Activated CD8-positive, alpha-beta T cell treated with anti-CD3 and anti-CD28 coated beads, Interleukin-2, amount 10 ng/mL, durations not matched to agents 7 days and 5 days (primary cell): ENCODE results near the gene TDRD12. TPM values are rescaled to one million over a fixed set of nuclear protein-coding genes. Genes with fewer than 3 reads are reported as not detected.
A peak's percentile ranks its signal among the peaks of the same experiment; 100 is the strongest.
"Not testable (repeated sequence)": the region's sequence is repeated elsewhere in the genome, so short reads cannot be mapped to it uniquely, and the experiment has no call there.

ENCODE experiments used
- ATAC-seq: fragments of 150-1000 bp; cut with Tn5 transposase; one replicate; pipeline ENCODE4 v1.10.0; 2021; ENCODE audit warnings: moderate library complexity
- CTCF ChIA-PET: fragments of 350-600 bp; sonication (Branson Sonifier 250); formaldehyde crosslinking; loops from one replicate; lab custom pipeline; 2021; ENCODE audit warnings: antibody characterized with exemption; lab: Charles Lee
- POLR2A ChIA-PET: fragments of 350-600 bp; sonication (Branson Sonifier 250); formaldehyde crosslinking; loops from one replicate; lab custom pipeline; 2021; ENCODE audit warnings: antibody characterized with exemption; lab: Charles Lee
- DNase-seq: peaks from one replicate; pipeline ENCODE4 v3.0.0-alpha.2; 2020
- H3K27ac Mint-ChIP-seq: one replicate; pipeline ENCODE4 v1.8.0; 2021; ENCODE audit warnings: mild to moderate bottlenecking, mixed read lengths
- H3K27me3 Mint-ChIP-seq: one replicate; pipeline ENCODE4 v1.8.0; 2021; ENCODE audit warnings: low read depth, mixed read lengths
- H3K36me3 Mint-ChIP-seq: one replicate; pipeline ENCODE4 v1.8.0; 2021; ENCODE audit warnings: low read depth, mixed read lengths
- H3K4me1 Mint-ChIP-seq: one replicate; pipeline ENCODE4 v1.8.0; 2021; ENCODE audit warnings: low read depth, mixed read lengths
- H3K4me3 Mint-ChIP-seq: one replicate; pipeline ENCODE4 v1.8.0; 2021; ENCODE audit warnings: mild to moderate bottlenecking, mixed read lengths
- H3K9me3 Mint-ChIP-seq: one replicate; pipeline ENCODE4 v1.8.0; 2022; ENCODE audit warnings: mixed read lengths; ENCODE audit not compliant: insufficient read depth
- total RNA-seq, 2 experiments: library from RNA; stranded (reverse); gene quantifications; one replicate each; pipeline ENCODE4 v1.2.3, GENCODE V29; 2021

TDRD12 gene
- total RNA-seq, 2 experiments from 2014 or later: 0.10 to 0.21 TPM

GRCh38 chr19:32693151-32694108, 26.1 kb upstream of the TDRD12 start:
- POLR2A ChIA-PET: interaction anchor here (0.6 to 1.6 kb wide), 3 partner anchors 12 to 484 kb away, joined by 3 to 6 read pairs (median 4); no protein-coding TSS in a partner anchor
- ATAC-seq (peak; percentile 17), DNase-seq (peak; percentile 63)
- peak overlapping the region; percentile 78 for H3K4me3 Mint-ChIP-seq
- H3K36me3 Mint-ChIP-seq: peaks cover 54% of the 10 kb centered on the region
- peaks cover 71% of the 10 kb centered on the region for H3K4me1 Mint-ChIP-seq
- H3K27ac Mint-ChIP-seq: peak overlapping the region; percentile 83
- CTCF ChIA-PET, H3K27me3 Mint-ChIP-seq, H3K9me3 Mint-ChIP-seq: not testable (repeated sequence)

DNA sequence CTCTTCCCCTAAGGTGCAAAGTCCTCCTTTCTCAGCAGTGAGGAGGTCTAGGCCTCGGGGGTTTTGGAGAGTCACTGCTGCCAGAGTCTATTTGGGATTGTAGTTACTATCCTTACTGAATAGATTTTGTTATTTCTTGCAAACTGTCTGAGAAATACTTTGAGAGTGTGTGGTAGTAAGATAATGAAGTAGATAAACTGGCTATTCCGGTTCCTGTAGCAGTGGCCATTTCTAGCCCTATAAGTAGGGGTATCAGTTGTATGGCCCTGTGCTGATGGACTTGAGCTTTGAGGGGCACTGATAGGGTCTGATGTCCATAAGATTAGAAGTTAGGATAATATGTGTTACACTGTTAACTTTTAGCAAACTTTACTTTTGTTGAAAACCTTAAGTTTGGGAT, 25.3 kb upstream of the TDRD12 start:
- ATAC-seq, CTCF ChIA-PET, DNase-seq, H3K27me3 Mint-ChIP-seq, H3K9me3 Mint-ChIP-seq, H3K27ac Mint-ChIP-seq, POLR2A ChIA-PET: not testable (repeated sequence)
- Mint-ChIP-seq H3K4me3 (peak overlapping the region; percentile 78), H3K36me3 (peaks cover 63% of the 10 kb centered on the region), H3K4me1 (peaks cover 73% of the 10 kb centered on the region)

- Mint-ChIP-seq H3K4me1 (peaks cover 74% of the 10 kb centered on the region), H3K4me3 (peak overlapping the region; percentile 78), H3K36me3 (peaks cover 68% of the 10 kb centered on the region)
- H3K9me3 Mint-ChIP-seq, DNase-seq, POLR2A ChIA-PET, CTCF ChIA-PET, H3K27ac Mint-ChIP-seq, ATAC-seq, H3K27me3 Mint-ChIP-seq: not testable (repeated sequence)
These were observed 24.7 kb upstream of the TDRD12 start for GRCh38 chr19:32694851-32695250.

DNA sequence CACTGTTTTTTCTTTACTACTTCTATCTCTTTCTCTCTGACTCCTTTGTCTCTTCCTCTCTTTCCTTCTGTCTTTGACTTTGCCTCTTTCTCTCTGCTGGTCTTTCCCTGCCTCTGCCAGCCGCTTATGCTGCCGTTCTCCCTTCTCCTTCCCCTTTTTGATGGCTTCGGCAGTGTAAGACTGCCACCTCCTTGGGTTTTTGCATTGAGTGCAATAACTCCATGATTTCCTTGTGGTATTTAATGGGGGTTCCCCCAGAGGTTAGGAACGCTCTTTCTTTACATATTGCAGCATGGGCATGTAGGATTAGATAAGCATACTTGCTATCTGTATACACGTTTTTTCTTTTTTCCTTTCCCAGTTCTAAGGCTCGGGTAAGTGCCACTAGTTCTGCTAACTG, 24.1 kb upstream of the TDRD12 start:
- DNase-seq, H3K27me3 Mint-ChIP-seq, H3K27ac Mint-ChIP-seq, H3K9me3 Mint-ChIP-seq, ATAC-seq, POLR2A ChIA-PET, CTCF ChIA-PET, H3K4me3 Mint-ChIP-seq: not testable (repeated sequence)
- peaks cover 75% of the 10 kb centered on the region for H3K36me3 Mint-ChIP-seq
- peaks cover 75% of the 10 kb centered on the region for H3K4me1 Mint-ChIP-seq

DNA sequence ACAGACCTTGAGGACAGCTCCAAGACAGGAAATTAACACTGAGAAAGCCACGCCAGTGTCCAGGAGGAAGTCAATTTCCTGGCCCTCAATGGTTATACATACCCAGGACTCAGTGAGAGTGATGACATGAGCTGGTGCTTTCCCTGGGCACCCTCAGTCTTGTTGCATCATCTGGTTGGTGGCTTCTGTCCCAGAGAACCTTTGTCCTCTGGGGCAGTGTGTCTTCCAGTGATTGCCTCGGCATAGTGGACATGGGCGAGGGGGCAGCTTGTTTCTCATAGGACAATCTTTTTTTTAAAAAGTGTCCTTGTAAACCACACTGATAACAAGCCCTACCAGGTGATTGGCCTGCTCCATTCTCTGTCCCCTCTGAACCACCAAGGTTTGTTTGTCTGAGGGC, 22.8 kb upstream of the TDRD12 start:
- ATAC-seq, DNase-seq, H3K27ac Mint-ChIP-seq, H3K27me3 Mint-ChIP-seq, H3K9me3 Mint-ChIP-seq, CTCF ChIA-PET, H3K4me3 Mint-ChIP-seq: not testable (repeated sequence)
- Mint-ChIP-seq H3K4me1 (peaks cover 71% of the 10 kb centered on the region), H3K36me3 (peaks cover 87% of the 10 kb centered on the region)
- POLR2A ChIA-PET: interaction anchor here (0.6 to 0.8 kb wide), 2 partner anchors 29 to 81 kb away, joined by 3 read pairs; no protein-coding TSS in a partner anchor

DNA sequence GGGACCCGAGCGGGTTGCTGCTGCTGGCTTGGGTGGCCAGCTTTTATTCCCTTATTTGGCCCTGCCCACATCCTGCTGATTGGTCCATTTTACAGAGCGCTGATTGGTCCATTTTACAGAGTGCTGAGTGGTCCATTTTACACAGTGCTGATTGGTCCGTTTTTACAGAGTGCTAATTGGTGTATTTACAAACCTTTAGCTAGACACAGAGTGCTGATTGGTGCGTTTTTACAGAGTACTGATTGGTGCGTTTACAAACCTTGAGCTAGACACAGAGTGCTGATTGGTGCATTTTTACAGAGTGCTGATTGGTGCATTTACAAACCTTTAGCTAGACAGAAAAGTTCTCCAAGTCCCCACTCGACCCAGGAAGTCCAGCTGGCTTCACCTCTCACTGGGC, 19.4 kb upstream of the TDRD12 start:
- DNase-seq, H3K27ac Mint-ChIP-seq, H3K27me3 Mint-ChIP-seq, ATAC-seq, H3K4me3 Mint-ChIP-seq: not testable (repeated sequence)
- Mint-ChIP-seq H3K9me3 (peaks cover 22% of the 10 kb centered on the region), H3K4me1 (peaks cover 47% of the 10 kb centered on the region), H3K36me3 (peaks cover 91% of the 10 kb centered on the region)
- POLR2A ChIA-PET: interaction anchor here (1.7 kb wide), 1 partner anchor 9 kb away, joined by 6 read pairs; the partner anchor contains the start of gene NUDT19
- CTCF ChIA-PET: interaction anchor here (1.0 kb wide), 1 partner anchor 476 kb away, joined by 3 read pairs; no protein-coding TSS in a partner anchor

DNA sequence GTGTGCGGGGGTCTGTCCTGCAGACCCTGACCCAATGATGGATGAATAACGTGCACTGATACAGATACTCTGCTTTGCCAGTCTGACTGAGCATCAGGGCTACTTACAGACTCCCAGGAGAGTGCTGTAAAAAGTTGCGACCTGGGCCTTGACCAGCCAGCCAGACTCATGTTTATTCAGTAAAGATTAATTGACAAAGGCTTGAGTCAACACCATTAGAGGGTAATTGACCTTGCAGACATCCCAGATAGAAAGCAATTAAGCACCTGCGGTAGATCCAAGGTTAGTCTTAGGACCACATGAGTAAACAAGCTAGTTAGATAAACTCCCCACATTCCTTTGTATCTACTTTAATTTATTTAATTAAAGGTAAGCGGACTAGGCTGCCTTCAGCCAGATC, 17.6 kb upstream of the TDRD12 start:
- ATAC-seq (no peak), DNase-seq (no peak)
- CTCF ChIA-PET: no interaction called here
- Mint-ChIP-seq H3K27me3 (no peaks in the 10 kb centered on the region), H3K27ac (no peak overlapping the region), H3K9me3 (peaks cover 32% of the 10 kb centered on the region), H3K4me3 (no peak overlapping the region), H3K36me3 (peaks cover 90% of the 10 kb centered on the region), H3K4me1 (peaks cover 36% of the 10 kb centered on the region)
- POLR2A ChIA-PET: interaction anchor here (0.6 kb wide), 1 partner anchor 11 kb away, joined by 3 read pairs; no protein-coding TSS in a partner anchor

DNA sequence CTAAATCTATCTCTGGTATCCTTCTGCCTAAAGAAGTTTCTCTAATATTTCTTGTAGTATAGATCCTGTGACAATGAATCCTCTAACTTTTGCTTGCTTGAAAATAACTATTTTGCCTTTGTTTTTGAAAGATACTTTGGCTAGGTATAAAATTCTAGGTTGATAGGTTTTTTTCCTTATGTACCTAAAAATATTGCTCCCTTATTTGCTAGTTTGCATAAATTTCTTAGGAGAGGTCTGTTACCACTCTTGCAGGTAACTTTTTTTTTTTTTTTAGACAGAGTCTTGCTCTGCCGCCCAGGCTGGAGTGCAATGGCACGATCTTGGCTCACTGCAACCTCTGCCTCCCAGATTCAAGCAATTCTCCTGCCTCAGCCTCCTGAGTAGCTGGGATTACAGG, 15.6 kb upstream of the TDRD12 start:
- Mint-ChIP-seq H3K9me3 (peaks cover 25% of the 10 kb centered on the region), H3K36me3 (peaks cover 83% of the 10 kb centered on the region), H3K4me1 (peaks cover 37% of the 10 kb centered on the region)
- CTCF ChIA-PET, H3K4me3 Mint-ChIP-seq, ATAC-seq, H3K27ac Mint-ChIP-seq, POLR2A ChIA-PET, H3K27me3 Mint-ChIP-seq, DNase-seq: not testable (repeated sequence)

DNA sequence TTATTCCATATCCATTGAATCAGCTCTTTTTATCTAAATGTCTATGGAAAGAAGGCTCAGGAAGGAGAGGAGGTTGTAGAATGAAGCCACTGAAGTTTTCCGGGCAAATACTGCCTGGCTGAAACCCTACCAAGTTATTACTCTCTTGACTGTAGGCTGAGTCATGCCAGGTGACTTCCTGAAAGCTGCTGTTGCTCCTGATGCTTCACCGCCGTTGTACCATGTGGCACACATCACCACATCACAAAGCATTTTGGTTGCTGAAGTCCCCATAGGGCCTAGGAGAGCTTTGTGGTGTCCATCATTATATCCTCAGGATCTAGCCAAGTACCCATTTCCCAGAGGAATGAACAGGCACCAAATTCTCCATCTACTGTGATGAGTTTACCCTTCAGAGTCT, 11.1 kb upstream of the TDRD12 start:
- POLR2A ChIA-PET: no interaction called here
- Mint-ChIP-seq H3K27me3 (no peaks in the 10 kb centered on the region), H3K36me3 (peaks cover 57% of the 10 kb centered on the region), H3K27ac (peak overlapping the region; percentile 31), H3K4me1 (peaks cover 21% of the 10 kb centered on the region), H3K9me3 (peaks cover 19% of the 10 kb centered on the region), H3K4me3 (no peak overlapping the region)
- ATAC-seq (peak; percentile 64), DNase-seq (peak; percentile 60)
- CTCF ChIA-PET: no interaction called here

DNA sequence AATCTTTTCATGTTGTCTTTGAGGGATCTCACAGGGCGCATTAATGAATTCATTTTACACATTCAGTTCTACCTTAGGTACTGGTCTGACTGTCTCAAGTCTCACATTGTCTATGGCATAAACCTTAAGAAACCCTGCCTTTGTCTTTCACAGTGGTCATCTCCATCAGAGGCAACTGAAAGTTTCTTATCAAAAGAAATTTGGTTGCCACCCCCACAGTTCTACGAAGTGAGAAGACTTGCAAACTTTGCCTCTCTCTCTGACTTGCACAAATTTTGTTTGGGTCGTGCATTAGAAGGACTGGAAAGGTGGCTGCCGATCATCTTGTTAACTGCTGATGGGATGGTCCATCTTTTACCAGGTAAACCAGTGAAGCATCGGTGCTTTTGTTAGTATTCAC, 10.5 kb upstream of the TDRD12 start:
- H3K4me3 Mint-ChIP-seq: no peak overlapping the region
- POLR2A ChIA-PET: no interaction called here
- peaks cover 16% of the 10 kb centered on the region for H3K9me3 Mint-ChIP-seq
- peaks cover 57% of the 10 kb centered on the region for H3K36me3 Mint-ChIP-seq
- peaks cover 21% of the 10 kb centered on the region for H3K4me1 Mint-ChIP-seq
- no peak overlapping the region for H3K27ac Mint-ChIP-seq
- CTCF ChIA-PET: interaction anchor here (0.6 kb wide), 1 partner anchor 608 kb away, joined by 3 read pairs; no protein-coding TSS in a partner anchor
- DNase-seq: no peak
- ATAC-seq: no peak
- no peaks in the 10 kb centered on the region for H3K27me3 Mint-ChIP-seq

DNA sequence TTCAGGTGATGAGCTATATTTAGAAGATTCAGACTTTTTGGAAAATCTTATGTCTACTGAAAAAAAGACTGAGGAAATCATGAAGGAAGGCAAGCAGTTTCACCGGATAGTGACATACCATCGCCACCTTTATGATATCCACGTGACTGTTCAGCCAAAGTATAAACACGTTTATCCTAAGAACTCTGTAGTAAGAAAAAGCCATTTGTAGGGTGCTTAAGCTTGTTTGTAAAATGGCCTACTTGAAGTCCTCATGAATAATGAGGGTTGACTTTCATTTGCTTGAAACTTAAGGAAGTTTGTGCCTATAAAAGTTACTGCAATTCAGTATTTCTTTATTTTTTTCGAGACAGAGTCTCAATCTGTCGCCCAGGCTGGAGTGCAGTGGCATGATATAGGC, 7.8 kb upstream of the TDRD12 start:
- H3K27me3 Mint-ChIP-seq: no peaks in the 10 kb centered on the region
- H3K9me3 Mint-ChIP-seq: peaks cover 3% of the 10 kb centered on the region
- ATAC-seq (no peak), DNase-seq (no peak)
- ChIA-PET CTCF (interaction anchor here (1.1 kb wide), 1 partner anchor 10 kb away, joined by 4 read pairs; no protein-coding TSS in a partner anchor), POLR2A (no interaction called here)
- no peak overlapping the region for H3K4me3 Mint-ChIP-seq
- no peak overlapping the region for H3K27ac Mint-ChIP-seq
- H3K36me3 Mint-ChIP-seq: peaks cover 46% of the 10 kb centered on the region
- H3K4me1 Mint-ChIP-seq: peaks cover 18% of the 10 kb centered on the region

DNA sequence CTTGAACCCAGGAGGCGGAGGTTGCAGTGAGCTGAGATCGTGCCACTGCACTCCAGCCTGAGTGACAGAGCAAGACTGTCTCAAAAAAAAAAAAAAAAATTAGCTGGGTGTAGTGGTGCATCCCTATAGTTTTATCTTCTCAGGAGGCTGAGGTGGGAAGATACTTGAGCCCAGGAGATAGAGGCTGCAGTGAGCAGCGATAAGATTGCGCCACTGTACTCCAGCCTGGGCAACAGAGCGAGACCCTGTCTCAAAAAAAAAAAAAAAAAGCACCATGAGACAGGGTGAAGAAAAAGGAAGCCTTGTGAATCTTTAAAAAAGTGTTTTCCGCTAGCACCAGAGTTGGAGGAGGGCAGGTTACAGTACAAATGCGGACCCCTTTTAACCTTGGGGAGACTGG, 3.4 kb upstream of the TDRD12 start:
- DNase-seq, H3K27ac Mint-ChIP-seq, H3K4me1 Mint-ChIP-seq, H3K9me3 Mint-ChIP-seq, POLR2A ChIA-PET, ATAC-seq, H3K4me3 Mint-ChIP-seq, H3K27me3 Mint-ChIP-seq, CTCF ChIA-PET: not testable (repeated sequence)
- H3K36me3 Mint-ChIP-seq: peaks cover 32% of the 10 kb centered on the region
